HepG2 (cell line): ENCODE measurements around the gene TIAM2. TPM values are rescaled to one million over a fixed set of nuclear protein-coding genes. Genes with fewer than 3 reads are reported as not detected.
A peak's percentile ranks its signal among the peaks of the same experiment; 100 is the strongest.

Experiments used
- ATAC-seq: fragments of 200-7000 bp; cut with Tn5 transposase; 3 replicates; pipeline ENCODE4 v1.9.1; 2020; ENCODE audit warnings: mild to moderate bottlenecking, moderate library complexity
- Bru-seq: library from RNA; stranded (reverse); fragments of 400-500 nt; gene quantifications from one replicate; lab custom pipeline; 2021; lab: Mats Ljungman, UMichigan
- BruChase-seq, 2 experiments: library from RNA; stranded (reverse); fragments of 400-500 nt; gene quantifications; one replicate each; lab custom pipeline; 2021; lab: Mats Ljungman, UMichigan
- BruUV-seq: library from RNA; stranded (reverse); fragments of 400-500 nt; replicated peaks from 2 replicates; lab custom pipeline; 2021; lab: Mats Ljungman, UMichigan
- CTCF ChIA-PET: fragments of 300-600 bp; formaldehyde crosslinking; extraction: SDS; loops from one replicate; lab custom pipeline; 2021; ENCODE audit warnings: low total read pairs, inconsistent platforms, low intra/inter-chr PET ratio; lab: Yijun Ruan, JAX
- POLR2A ChIA-PET: fragments of 350-600 bp; sonication (Branson Sonifier 250); formaldehyde crosslinking; loops from one replicate; lab custom pipeline; 2020; ENCODE audit warnings: antibody characterized with exemption, inconsistent platforms; lab: Yijun Ruan, JAX
- DNase-seq: peaks from one replicate; pipeline ENCODE4 v3.0.0-alpha.2; 2015; ENCODE audit warnings: low spot score
- FAIRE-seq: peaks from 3 replicates; lab custom pipeline; 2011; peaks lifted over from hg19 to GRCh38; lab: Jason Lieb, UNC
- H2AFZ ChIP-seq: one replicate; pipeline ENCODE4 v1.6.1; 2011; ENCODE audit warnings: low read length, inconsistent platforms
- H3K27ac ChIP-seq: fragments of 300-600 bp; 3 replicates; pipeline ENCODE4 v1.8.0; 2011; ENCODE audit warnings: mixed run types, mild to moderate bottlenecking, mixed read lengths, low read length, inconsistent platforms; ENCODE audit not compliant: insufficient read depth; ENCODE audit errors: extremely low read length
- H3K27me3 ChIP-seq, 2 experiments: fragments of 200-600 bp in 1 of 2; 2 replicates in 1 of 2; 3 replicates in 1 of 2; pipeline versions ENCODE4 v1.6.0 to v1.8.0; 2011; ENCODE audit warnings: low read length in 2 of 2, mild to moderate bottlenecking in 2 of 2, moderate library complexity in 2 of 2, inconsistent platforms in 1 of 2; ENCODE audit not compliant: insufficient read depth in 2 of 2, control insufficient read depth in 1 of 2
- H3K36me3 ChIP-seq, 2 experiments: fragments of 200-600 bp in 1 of 2; replicated peaks in 1 of 2; 2 replicates in 1 of 2; 3 replicates in 1 of 2; pipeline versions ENCODE4 v1.5.1 to v1.8.0; 2011; ENCODE audit warnings: low read length in 2 of 2, inconsistent platforms in 1 of 2; ENCODE audit not compliant: insufficient read depth in 2 of 2, control insufficient read depth in 1 of 2
- H3K4me1 ChIP-seq: 2 replicates; pipeline ENCODE4 v1.5.1; 2012; ENCODE audit warnings: low read length, inconsistent platforms; ENCODE audit not compliant: insufficient read depth
- H3K4me2 ChIP-seq: 2 replicates; pipeline ENCODE4 v1.6.0; 2011; ENCODE audit warnings: low read depth, low read length, inconsistent platforms
- H3K4me3 ChIP-seq, 3 experiments: fragments of 200-600 bp in 1 of 3; sonication (generic), shearing (Covaris generic) in 1 of 3; replicated peaks in 1 of 3; 2 replicates each; pipeline ENCODE4 v1.5.1; 2011 to 2016; ENCODE audit warnings: low read length in 3 of 3, inconsistent platforms in 2 of 3, low read depth in 2 of 3, mild to moderate bottlenecking in 2 of 3, control low read depth in 1 of 3, mixed read lengths in 1 of 3; ENCODE audit not compliant: insufficient read depth in 1 of 3
- H3K79me2 ChIP-seq: one replicate; pipeline ENCODE4 v1.6.1; 2011; ENCODE audit warnings: low read length, inconsistent platforms; ENCODE audit not compliant: insufficient read depth
- H3K9ac ChIP-seq: 2 replicates; pipeline ENCODE4 v1.6.0; 2011; ENCODE audit warnings: mild to moderate bottlenecking, low read depth, low read length, inconsistent platforms; ENCODE audit not compliant: insufficient read depth
- H3K9me3 ChIP-seq: 2 replicates; pipeline ENCODE4 v1.5.1; 2012; ENCODE audit warnings: mild to moderate bottlenecking, low read length
- H4K20me1 ChIP-seq: 2 replicates; pipeline ENCODE4 v1.6.0; 2011; ENCODE audit warnings: inconsistent platforms, mild to moderate bottlenecking, low read length, moderate library complexity; ENCODE audit not compliant: insufficient read depth
- CHD2 ChIP-seq: IDR thresholded peaks from 2 replicates; pipeline ENCODE4 v1.6.1; 2011; ENCODE audit warnings: low read depth, low read length, improper control_type of control experiment
- DMAP1 ChIP-seq: IDR thresholded peaks from 2 replicates; pipeline ENCODE4 v1.6.1; 2016
- POLR2AphosphoS2 ChIP-seq: IDR thresholded peaks from 2 replicates; pipeline ENCODE4 v1.6.1; 2011; ENCODE audit warnings: low read depth, low read length, improper control_type of control experiment
- ZNF101 ChIP-seq: sonication (generic); formaldehyde crosslinking; IDR thresholded peaks from 2 replicates; pipeline ENCODE4 v1.4.0; 2020; ENCODE audit warnings: mild to moderate bottlenecking, low read depth, missing genetic modification reagents, borderline replicate concordance
- ZNF276 ChIP-seq: sonication (generic); formaldehyde crosslinking; IDR thresholded peaks from 2 replicates; pipeline ENCODE4 v1.4.0; 2020; ENCODE audit warnings: mild to moderate bottlenecking, low read depth, missing genetic modification reagents
- ZNF407 ChIP-seq: sonication (generic); formaldehyde crosslinking; IDR thresholded peaks from one replicate; pipeline ENCODE4 v1.5.1; 2020; ENCODE audit warnings: mild to moderate bottlenecking, missing genetic modification reagents; ENCODE audit errors: not compliant biosample characterization
- ZNF564 ChIP-seq: sonication (generic); formaldehyde crosslinking; IDR thresholded peaks from 2 replicates; pipeline ENCODE4 v1.8.1; 2023; ENCODE audit warnings: mild to moderate bottlenecking, missing genetic modification reagents
- WGBS: methylation state at CpG from one replicate; pipeline ENCODE4 v1.1.6; 2017; ENCODE audit warnings: low lambda C conversion rate; 5-methylcytosine and 5-hydroxymethylcytosine counted together
- in situ Hi-C: cut with HindIII; loops from 2 replicates; pipeline ENCODE4 v1.10.0; 2017; ENCODE audit warnings: low pct_unique_long_range_greater_than_20kb; ENCODE audit not compliant: extremely low pct_ligation_motif_present
- intact Hi-C: fragments of 100-400 bp; cut with micrococcal nuclease; formaldehyde crosslinking; loops from one replicate; pipeline ENCODE4 v1.10.0; 2022; ENCODE audit not compliant: unreplicated experiment
- long read RNA-seq, 2 experiments: library from RNA in 1 of 2; library from polyadenylated mRNA in 1 of 2; stranded (forward) in 1 of 2; unstranded in 1 of 2; transcript quantifications; one replicate each; pipeline ENCODE4 v2.0.0, GENCODE V29; 2019 to 2022
- polyA minus RNA-seq, 3 experiments: library from RNA; depleted of rRNA, polyadenylated mRNA; stranded (reverse); fragments of >200 nt; gene quantifications; 2 replicates each; pipeline ENCODE4 v1.2.3, GENCODE V29; 2011; ENCODE audit warnings: low replicate concordance in 1 of 3
- polyA plus RNA-seq, 8 experiments: library from polyadenylated mRNA; depleted of rRNA in 3 of 8; stranded (reverse) in 7 of 8; unstranded in 1 of 8; fragments of >200 nt; fragmentation: Illumina TruSeq in 4 of 8; extraction: Trizol in 4 of 8; gene quantifications; 2 replicates each; pipeline versions ENCODE4 v1.2.1 to v1.2.3, GENCODE V29; 2011 to 2016; ENCODE audit warnings: low read depth in 4 of 8, missing spikeins in 1 of 8, mixed read lengths in 1 of 8; ENCODE audit not compliant: insufficient read depth in 1 of 8
- total RNA-seq, 5 experiments: library from RNA; depleted of rRNA; stranded (reverse); fragments of >200 nt; fragmentation: Illumina TruSeq; extraction: Trizol; gene quantifications; 2 replicates each; pipeline ENCODE4 v1.2.3, GENCODE V29; 2016; ENCODE audit warnings: low read depth in 1 of 5

The TIAM2 gene
- total RNA-seq (2016; rRNA removed; fragmentation: Illumina TruSeq; extraction: Trizol): 4.5 and 5.7 TPM in 2 replicates
- 6.2 and 6.8 TPM in 2 replicates for total RNA-seq (2016; cell fraction: cytosol; rRNA removed; fragmentation: Illumina TruSeq; extraction: Trizol; ENCODE audit: low read depth)
- total RNA-seq (2016; cell fraction: insoluble cytoplasmic fraction; rRNA removed; fragmentation: Illumina TruSeq; extraction: Trizol): 4.2 and 4.7 TPM in 2 replicates
- total RNA-seq (2016; cell fraction: membrane; rRNA removed; fragmentation: Illumina TruSeq; extraction: Trizol): 4.9 and 5.3 TPM in 2 replicates
- 10.7 and 12.4 TPM in 2 replicates for total RNA-seq (2016; cell fraction: nucleus; rRNA removed; fragmentation: Illumina TruSeq; extraction: Trizol)
- 4.1 and 4.4 TPM in 2 replicates for polyA plus RNA-seq (2011; rRNA removed)
- 1.4 and 3.0 TPM in 2 replicates for polyA plus RNA-seq (2011; cell fraction: cytosol; rRNA removed)
- polyA plus RNA-seq (2011; cell fraction: nucleus; rRNA removed): 4.4 and 7.3 TPM in 2 replicates
- 6.1 and 6.5 TPM in 2 replicates for polyA plus RNA-seq (2012)
- 0.99 and 1.1 TPM in 2 replicates for polyA plus RNA-seq (2016; cell fraction: cytosol; fragmentation: Illumina TruSeq; extraction: Trizol; ENCODE audit: low read depth)
- 4.5 and 6.0 TPM in 2 replicates for polyA plus RNA-seq (2016; cell fraction: insoluble cytoplasmic fraction; fragmentation: Illumina TruSeq; extraction: Trizol; ENCODE audit: low read depth)
- 1.4 and 2.0 TPM in 2 replicates for polyA plus RNA-seq (2016; cell fraction: membrane; fragmentation: Illumina TruSeq; extraction: Trizol; ENCODE audit: low read depth)
- polyA plus RNA-seq (2016; cell fraction: nucleus; fragmentation: Illumina TruSeq; extraction: Trizol; ENCODE audit: insufficient read depth, low read depth): 11.0 and 12.4 TPM in 2 replicates
- polyA minus RNA-seq (2011; rRNA and poly(A)+ RNA removed; ENCODE audit: low replicate concordance): 0.68 and 5.9 TPM in 2 replicates
- 3.0 and 4.9 TPM in 2 replicates for polyA minus RNA-seq (2011; cell fraction: cytosol; rRNA and poly(A)+ RNA removed)
- polyA minus RNA-seq (2011; cell fraction: nucleus; rRNA and poly(A)+ RNA removed): 21.6 and 28.6 TPM in 2 replicates
- Bru-seq, nascent RNA: percentile 70 among the genes with signal in this experiment
- BruChase-seq, experiment 1, labeled RNA remaining after a 6-hour chase: percentile 67 among the genes with signal in this experiment
- BruChase-seq, experiment 2, labeled RNA remaining after a 2-hour chase: percentile 66 among the genes with signal in this experiment
- long read RNA-seq, experiment 1, partial matches to known transcripts: 0 of 3 reads
- long read RNA-seq, experiment 1, other reads (novel, unspliced or antisense): 3 of 3 reads
- long read RNA-seq, experiment 2, partial matches to known transcripts: 0 of 5 reads
- long read RNA-seq, experiment 2, other reads (novel, unspliced or antisense): 5 of 5 reads

- ChIA-PET POLR2A (no interaction called here), CTCF (no interaction called here)
- no peak for FAIRE-seq
- TF ChIP-seq DMAP1 (CRISPR knock-in tag) (0 out of 2 replicates have a peak, but pooled peaks have one; percentile 22), ZNF407 (CRISPR knock-in tag) (peak; percentile 21), POLR2AphosphoS2 (no peak), ZNF276 (CRISPR knock-in tag) (no peak), CHD2 (0 out of 2 replicates have a peak, but pooled peaks have one; percentile 14), ZNF101 (CRISPR knock-in tag) (no peak), ZNF564 (no peak; the same call in 1 of the 2 replicates)
Observed at GRCh38 chr6:154995254-154996015, at the start of gene TIAM2. TIAM2 (plus strand) TSS chr6:154995315; CDS start chr6:155129224, 133,909 bp downstream.

More at GRCh38 chr6:154995254-154996015, at the start of gene TIAM2:
- H3K4me2 ChIP-seq: peak within 1 kb of the TSS; percentile 84
- peaks cover 2 to 19% of the 10 kb centered on the region in 2 experiments; a peak in 3 of 5 replicates for H3K27me3 ChIP-seq
- no peak within 1 kb of the TSS for H3K27ac ChIP-seq
- ATAC-seq: peak; percentile 82
- H3K36me3 ChIP-seq: no peaks in the 10 kb centered on the region
- no TSS peak for BruUV-seq
- peak within 1 kb of the TSS; percentile 63 to 80 (median 72) for H3K4me3 ChIP-seq
- H2AFZ ChIP-seq: no peak within 1 kb of the TSS
- no peaks in the 10 kb centered on the region for H4K20me1 ChIP-seq
- in situ Hi-C loops: no loop called here
- DNase-seq: no peak
- H3K79me2 ChIP-seq: no peaks in the 10 kb centered on the region
- no peaks in the 10 kb centered on the region for H3K9me3 ChIP-seq
- intact Hi-C loops: loop anchor here (2.0 kb wide), 2 partner anchors 35 to 67 kb away; no protein-coding TSS in a partner anchor
- 5% methylated on average over 25 of the region's 102 CpGs for WGBS
- H3K4me1 ChIP-seq: peaks cover 32% of the 10 kb centered on the region
- H3K9ac ChIP-seq: peak within 1 kb of the TSS; percentile 51; the same call in 1 of the 2 replicates
